Measurements from ENCODE around the gene XCR1. TPM values are rescaled to one million over a fixed set of nuclear protein-coding genes. Genes with fewer than 3 reads are reported as not detected.

The XCR1 gene
- total RNA-seq, 1 experiment from 2014 or later: not detected

GRCh38 chr3:45967724-45968123, 59.6 kb downstream of the XCR1 start:
- no TSS peak for BruUV-seq (replicated peaks)
- intact Hi-C loops (cut with micrococcal nuclease; ENCODE audit: unreplicated experiment): no loop called here
- Histone ChIP-seq H3K9me3 (ENCODE audit: low read depth, low read length, poor library complexity, severe bottlenecking) (no peaks in the 10 kb centered on the region), H3K4me1 (ENCODE audit: insufficient read depth, low read length, poor library complexity, severe bottlenecking) (no peaks in the 10 kb centered on the region), H3K36me3 (ENCODE audit: insufficient read depth, low read length, poor library complexity, severe bottlenecking) (no peaks in the 10 kb centered on the region), H3K4me3 (ENCODE audit: low read depth, low read length, poor library complexity, severe bottlenecking) (no peak overlapping the region), H3K27ac (ENCODE audit: low read depth, low read length, poor library complexity, severe bottlenecking) (no peak overlapping the region), H3K27me3 (replicated peaks; ENCODE audit: insufficient read depth, low read depth, low read length, poor library complexity) (no peaks in the 10 kb centered on the region)
- no peak for DNase-seq (ENCODE audit: low spot score)
- no peak for TF ChIP-seq EZH2 (IDR thresholded peaks at IDR 0.05; ENCODE audit: borderline replicate concordance, low read depth, low read length, poor library complexity, severe bottlenecking)
- no peak for TF ChIP-seq CTCF (conservative IDR thresholded peaks at IDR 0.05; ENCODE audit: low read depth, low read length)
- POLR2A ChIA-PET (ENCODE audit: low non-redundant PET): no interaction called here
- CTCF ChIA-PET: no interaction called here

Other genes with a start within 250 kb of the XCR1 start
- gene SLC6A20, start 230.9 kb downstream of the XCR1 start, total RNA-seq (2021): not detected in 2 replicates
- gene LZTFL1, start 185.4 kb downstream of the XCR1 start, total RNA-seq (2021): 9.5 and 10.6 TPM in 2 replicates
- not detected in 2 replicates for gene CCR9, start 140.9 kb downstream of the XCR1 start, total RNA-seq (2021)
- gene CXCR6, start 84.0 kb downstream of the XCR1 start, total RNA-seq (2021): not detected in 2 replicates
- 7.4 and 7.9 TPM in 2 replicates for gene FYCO1, start 31.7 kb downstream of the XCR1 start, total RNA-seq (2021)
- not detected in 2 replicates for gene CCR1, start 180.8 kb upstream of the XCR1 start, total RNA-seq (2021)
- not detected in 2 replicates for gene CCR3, start 215.0 kb upstream of the XCR1 start, total RNA-seq (2021)

All from A673 (cell line).